NCI-H748 treated with DMSO at 0.1 percent for 48 hours (cell line): ENCODE results near the gene CERS1.

Source experiments
- DNase-seq: peaks from one replicate; lab custom pipeline; 2025; lab: John Stamatoyannopoulos, UW

The CERS1 gene

GRCh38 chr19:18870531-18871172 lies 25.3 kb downstream of the CERS1 start:
- DNase-seq, result no peak

GRCh38 chr19:18869781-18870530 lies 26.0 kb downstream of the CERS1 start:
- DNase-seq, result no peak

DNA sequence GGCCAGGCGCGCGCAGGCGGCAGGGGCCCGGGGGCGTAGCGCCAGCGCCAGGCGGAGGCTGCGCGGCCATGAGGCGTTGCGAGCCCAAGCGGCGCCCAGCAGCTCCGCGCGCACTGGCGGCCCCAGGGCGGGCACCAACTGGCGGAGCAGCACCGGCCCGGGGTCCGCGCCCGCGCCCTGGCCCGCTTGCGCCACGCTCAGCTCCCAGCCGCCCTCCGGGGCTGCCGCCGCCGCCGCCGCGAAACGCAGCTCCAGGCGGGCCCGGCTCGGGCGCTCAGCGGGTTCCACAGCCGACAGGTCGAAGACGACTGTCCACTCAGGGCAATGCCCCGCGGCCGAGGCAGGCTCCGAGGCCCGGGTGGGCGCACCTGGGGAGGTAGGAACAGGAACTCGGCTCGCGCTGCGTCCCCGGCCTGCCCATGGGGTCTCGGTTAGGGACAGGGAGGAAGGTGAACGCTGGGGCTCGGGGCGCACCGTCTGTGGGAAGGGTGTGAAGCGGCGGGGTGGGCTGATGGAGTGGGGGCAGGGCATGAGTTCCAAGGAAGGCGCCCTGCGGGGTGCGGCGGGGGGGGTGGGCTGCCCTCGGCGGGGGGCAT lies 26.8 kb downstream of the CERS1 start:
- DNase-seq, result no peak

DNA sequence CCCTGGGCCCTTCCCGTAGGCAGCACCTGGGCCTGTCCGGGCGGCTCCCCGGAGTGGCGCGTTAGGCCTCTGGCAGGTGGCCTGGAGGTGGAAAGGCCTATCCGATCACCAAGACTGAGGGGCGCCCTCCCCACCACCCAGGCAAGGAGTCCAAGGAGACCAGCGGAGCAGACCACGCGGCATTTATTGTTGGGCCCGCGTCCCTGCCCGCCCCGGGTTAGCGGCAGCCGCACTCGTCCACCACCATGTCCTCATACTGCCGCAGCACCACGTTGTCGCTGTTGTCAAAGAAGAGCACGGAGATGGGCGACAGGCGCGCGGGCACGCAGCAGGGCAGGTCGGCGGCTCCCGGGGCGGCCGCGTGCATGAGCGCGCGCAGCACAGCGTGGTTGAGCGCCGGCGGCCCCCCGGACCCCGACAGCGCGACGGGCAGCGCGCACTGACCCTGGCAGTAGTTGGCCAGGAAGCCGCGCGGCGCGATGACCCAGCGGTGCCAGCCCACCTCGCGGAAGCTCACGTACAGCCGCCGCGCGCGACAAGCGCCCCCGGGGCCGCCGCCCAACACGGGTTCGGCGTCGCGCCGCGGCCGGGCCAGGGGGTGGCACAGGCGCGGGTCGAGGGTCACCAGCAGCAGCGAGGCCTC lies 27.5 kb downstream of the CERS1 start:
- DNase-seq, result no peak

GRCh38 chr19:18867751-18868150 lies 28.2 kb downstream of the CERS1 start:
- DNase-seq, result no peak

- DNase-seq, result no peak
Measured at GRCh38 chr19:18867199-18867598, 28.8 kb downstream of the CERS1 start.

DNA sequence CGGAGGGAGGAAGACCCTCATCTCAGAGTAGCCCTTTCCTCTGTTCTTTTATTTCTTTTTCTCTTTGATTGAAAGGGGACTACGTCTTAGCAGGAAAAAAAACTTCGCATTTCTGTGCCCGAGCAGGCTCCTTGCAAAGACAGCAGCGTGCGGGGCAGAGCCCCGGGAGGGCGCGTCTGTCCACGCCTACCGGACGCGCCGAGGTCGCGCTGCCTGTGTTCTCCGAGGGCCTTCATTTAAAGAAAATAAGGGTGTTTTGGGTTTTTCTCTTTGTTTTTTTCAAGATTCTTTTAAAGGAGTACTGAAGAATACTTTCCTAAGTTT lies 29.2 kb downstream of the CERS1 start:
- no peak for DNase-seq

GRCh38 chr19:18865973-18866799 lies 29.8 kb downstream of the CERS1 start:
- DNase-seq, result no peak

DNA sequence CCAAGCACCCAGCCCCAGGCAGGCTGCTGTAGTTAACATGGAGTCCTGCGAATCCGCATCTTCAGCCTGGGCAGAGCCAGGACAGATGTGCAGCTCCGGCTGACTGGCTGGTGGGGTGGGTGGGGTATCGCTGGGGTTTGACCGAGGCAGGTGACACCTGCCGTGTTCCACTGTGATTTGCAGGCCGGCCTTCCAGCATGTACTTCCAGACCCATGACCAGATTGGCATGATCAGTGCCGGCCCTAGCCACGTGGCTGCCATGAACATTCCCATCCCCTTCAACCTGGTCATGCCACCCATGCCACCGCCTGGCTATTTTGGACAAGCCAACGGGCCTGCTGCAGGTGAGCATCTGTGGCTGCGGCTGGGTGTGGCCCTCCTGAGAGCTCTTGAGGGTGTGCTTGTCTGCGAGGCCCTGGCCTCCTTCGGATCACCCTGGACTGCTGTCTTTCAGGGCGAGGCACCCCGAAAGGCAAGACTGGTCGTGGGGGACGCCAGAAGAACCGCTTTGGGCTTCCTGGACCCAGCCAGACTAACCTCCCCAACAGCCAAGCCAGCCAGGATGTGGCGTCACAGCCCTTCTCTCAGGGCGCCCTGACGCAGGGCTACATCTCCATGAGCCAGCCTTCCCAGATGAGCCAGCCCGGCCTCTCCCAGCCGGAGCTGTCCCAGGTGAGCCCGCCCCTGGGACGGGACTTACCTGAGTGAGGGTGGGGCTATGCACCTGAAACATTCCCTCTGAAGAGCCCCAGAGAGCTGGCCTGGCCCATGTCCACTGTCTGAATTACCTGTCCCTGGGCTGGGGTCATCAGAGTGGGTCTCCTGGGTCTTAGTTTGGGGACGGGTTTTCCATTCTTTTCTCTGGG lies 30.6 kb downstream of the CERS1 start:
- no peak for DNase-seq

DNA sequence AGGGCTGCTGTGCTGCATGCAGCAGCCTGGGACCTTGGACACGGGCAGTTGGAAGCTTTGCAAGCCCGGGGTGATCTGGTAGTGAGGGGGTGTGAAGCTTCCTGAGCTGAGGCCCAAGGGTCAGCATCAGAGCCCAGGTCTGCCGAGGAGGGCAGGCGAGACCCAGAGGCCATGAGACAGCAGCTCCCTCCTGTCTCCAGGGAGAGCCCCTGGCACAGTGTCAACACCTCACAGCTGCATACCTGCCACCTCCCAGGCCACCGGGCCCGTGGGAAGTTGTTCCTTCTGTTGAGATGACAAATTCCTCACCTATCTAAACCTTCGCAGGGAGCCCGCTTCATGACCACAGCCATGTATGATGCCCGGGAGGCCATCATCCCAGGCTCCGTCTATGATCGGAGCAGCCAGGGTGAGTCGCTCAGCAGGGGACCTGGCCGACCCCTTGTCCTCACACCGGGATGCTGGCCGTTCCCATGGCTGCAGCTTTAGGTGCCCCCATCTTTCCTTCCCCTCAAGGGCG lies 32.1 kb downstream of the CERS1 start:
- DNase-seq, result no peak

- no peak for DNase-seq
Measured at GRCh38 chr19:18862976-18863842, 32.7 kb downstream of the CERS1 start.

- DNase-seq, result no peak
Measured at GRCh38 chr19:18861917-18862316, 34.0 kb downstream of the CERS1 start.

DNA sequence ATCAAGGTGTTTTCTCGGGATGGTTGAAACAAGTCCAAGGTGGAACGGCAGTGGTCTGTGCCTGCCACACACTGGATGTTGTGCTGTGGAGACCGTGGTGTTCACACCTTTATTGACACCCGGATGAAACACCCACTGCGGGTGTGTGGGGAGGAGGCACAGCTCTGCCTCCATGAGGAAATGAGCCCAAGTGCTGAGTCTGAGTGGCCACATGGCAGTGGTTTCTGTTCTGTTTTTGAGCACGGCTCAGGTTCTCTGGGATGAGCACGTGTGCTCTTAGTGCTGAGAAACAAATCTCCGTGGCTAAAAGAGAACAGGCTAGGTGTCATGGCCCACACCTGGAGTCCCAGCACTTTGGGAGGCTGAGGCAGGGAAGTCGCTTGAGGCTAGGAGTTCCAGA lies 34.7 kb downstream of the CERS1 start:
- DNase-seq, result no peak

GRCh38 chr19:18860725-18861124 lies 35.2 kb downstream of the CERS1 start:
- no peak for DNase-seq

DNA sequence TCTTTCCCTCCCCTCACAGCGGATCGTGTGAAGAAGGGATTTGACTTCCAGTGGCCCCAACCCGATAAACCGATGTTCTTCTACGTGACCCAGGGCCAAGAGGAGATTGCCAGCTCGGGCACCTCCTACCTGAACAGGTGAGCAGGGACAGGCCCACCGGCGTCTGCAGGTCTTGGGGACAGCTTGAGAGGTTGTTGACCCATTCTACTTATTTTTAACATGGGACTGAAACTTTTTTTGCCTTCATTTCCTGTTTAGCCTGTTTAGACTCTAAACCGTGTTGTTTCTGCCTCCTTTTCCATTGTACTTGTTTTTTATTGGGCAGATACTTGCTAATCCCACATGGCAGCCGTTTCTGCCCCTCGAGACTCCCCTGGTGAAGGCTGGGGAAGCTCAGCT lies 35.7 kb downstream of the CERS1 start:
- DNase-seq, result no peak

DNA sequence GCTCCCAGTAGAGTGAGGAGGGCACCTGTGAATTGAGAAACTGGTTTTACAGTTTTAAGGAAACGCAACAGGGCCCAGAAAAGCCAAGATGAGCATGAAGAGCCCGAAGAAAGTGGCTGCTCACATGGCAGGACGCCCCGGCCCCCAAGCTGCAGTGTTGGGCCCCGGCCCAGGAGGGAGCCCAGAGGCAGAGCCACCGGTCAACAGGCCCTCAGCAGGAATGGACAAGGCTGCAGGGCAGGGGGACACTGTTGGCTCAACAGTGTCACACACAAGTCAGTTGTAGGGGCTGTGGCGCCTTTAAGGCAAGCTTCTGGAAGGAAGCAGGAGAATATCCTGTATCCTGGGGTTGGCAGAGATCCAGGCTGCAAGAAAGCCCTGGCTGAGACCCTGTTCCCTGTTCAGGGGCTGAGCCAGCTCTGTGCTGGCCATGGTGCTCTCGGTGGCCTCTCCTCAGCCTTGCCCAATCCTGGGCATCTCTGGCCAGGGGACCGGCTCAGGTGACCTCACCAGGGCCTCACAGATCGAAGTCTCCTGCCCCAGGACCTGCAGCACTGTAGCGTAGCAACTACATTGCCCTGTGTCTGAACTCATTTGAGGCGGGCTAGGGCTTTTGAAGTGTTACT lies 36.2 kb downstream of the CERS1 start:
- DNase-seq, result no peak

GRCh38 chr19:18858906-18859646 lies 36.9 kb downstream of the CERS1 start:
- DNase-seq, result no peak

DNA sequence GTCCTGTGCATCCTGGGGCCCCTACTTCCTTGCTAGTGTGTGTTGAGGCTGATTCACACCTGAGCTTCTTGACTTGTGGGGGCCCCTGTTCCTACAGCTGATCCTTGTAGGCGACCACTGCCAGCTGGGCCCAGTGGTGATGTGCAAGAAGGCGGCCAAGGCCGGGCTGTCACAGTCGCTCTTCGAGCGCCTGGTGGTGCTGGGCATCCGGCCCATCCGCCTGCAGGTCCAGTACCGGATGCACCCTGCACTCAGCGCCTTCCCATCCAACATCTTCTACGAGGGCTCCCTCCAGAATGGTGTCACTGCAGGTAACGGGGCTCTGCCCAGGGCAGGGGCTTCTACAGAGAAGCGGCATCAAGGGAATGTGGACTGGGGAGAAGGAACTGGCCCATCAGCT lies 38.7 kb downstream of the CERS1 start:
- no peak for DNase-seq
